Measurements from ENCODE around the gene C1orf226.

C1orf226 gene

DNA sequence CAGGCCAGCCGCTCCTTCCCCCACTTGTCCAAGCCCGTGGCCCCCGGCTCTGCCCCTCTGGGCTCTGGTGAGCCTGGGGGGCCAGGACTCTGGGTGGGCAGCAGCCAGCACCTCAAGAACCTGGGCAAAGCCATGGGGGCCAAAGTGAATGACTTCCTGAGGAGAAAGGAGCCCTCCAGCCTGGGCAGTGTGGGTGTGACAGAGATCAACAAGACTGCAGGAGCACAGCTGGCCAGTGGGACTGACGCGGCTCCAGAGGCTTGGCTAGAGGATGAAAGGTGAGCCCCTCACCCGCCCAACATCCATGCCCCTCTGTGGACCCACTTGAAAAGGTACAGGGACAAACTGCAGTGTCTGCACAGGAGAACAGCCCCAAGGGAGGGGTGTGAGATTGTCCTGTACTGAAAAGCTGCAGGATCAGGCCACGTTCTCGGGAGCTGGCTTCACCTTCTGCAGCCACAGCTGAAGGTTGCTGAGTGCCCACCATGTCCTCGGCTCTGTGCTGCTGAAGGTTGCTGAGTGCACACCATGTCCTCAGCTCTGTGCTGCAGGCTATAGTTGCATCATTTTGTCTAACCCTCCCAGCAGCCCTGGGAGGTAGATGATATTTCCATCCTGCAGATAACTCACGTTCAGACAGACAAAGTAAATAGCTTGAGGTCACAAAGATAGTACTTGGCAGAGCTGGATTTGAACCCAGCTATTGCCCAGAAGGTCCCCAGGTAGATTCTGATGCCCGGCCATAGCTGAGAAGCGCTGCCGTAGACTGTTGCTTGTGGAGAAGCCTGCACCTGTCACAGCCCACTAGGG lies 618 bp downstream of the C1orf226 start:
- no peak for ATAC-seq
- TF ChIP-seq PPARA (CRISPR knock-in tag; IDR thresholded peaks at IDR 0.05; ENCODE audit: borderline replicate concordance) (no peak), ESRRG (CRISPR knock-in tag; IDR thresholded peaks at IDR 0.05) (no peak), CSDC2 (CRISPR knock-in tag; IDR thresholded peaks at IDR 0.05) (no peak)

DNA sequence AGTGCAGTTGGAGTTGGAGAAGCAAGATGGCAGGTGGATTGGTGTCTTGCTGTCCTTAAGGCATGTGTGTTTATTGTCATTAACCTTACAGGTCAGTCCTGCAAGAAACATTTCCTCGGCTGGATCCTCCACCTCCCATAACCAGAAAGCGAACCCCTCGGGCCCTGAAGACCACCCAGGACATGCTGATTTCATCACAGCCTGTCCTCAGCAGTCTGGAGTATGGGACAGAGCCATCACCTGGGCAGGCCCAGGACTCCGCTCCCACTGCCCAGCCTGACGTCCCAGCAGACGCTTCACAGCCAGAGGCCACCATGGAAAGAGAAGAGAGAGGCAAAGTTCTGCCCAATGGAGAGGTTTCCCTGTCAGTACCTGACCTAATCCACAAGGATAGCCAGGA lies 1.6 kb downstream of the C1orf226 start:
- no peak for ATAC-seq
- TF ChIP-seq ARNTL (CRISPR knock-in tag; IDR thresholded peaks at IDR 0.05; ENCODE audit: borderline replicate concordance, low read depth) = no peak
- TF ChIP-seq, protein P1, sequence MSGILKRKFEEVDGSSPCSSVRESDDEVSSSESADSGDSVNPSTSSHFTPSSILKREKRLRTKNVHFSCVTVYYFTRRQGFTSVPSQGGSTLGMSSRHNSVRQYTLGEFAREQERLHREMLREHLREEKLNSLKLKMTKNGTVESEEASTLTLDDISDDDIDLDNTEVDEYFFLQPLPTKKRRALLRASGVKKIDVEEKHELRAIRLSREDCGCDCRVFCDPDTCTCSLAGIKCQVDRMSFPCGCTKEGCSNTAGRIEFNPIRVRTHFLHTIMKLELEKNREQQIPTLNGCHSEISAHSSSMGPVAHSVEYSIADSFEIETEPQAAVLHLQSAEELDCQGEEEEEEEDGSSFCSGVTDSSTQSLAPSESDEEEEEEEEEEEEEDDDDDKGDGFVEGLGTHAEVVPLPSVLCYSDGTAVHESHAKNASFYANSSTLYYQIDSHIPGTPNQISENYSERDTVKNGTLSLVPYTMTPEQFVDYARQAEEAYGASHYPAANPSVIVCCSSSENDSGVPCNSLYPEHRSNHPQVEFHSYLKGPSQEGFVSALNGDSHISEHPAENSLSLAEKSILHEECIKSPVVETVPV (CRISPR knock-in tag; IDR thresholded peaks at IDR 0.05) = no peak
- TF ChIP-seq PPARA (CRISPR knock-in tag; IDR thresholded peaks at IDR 0.05; ENCODE audit: borderline replicate concordance) = no peak
- TF ChIP-seq BACH2 (CRISPR knock-in tag; IDR thresholded peaks at IDR 0.05; ENCODE audit: borderline replicate concordance) = no peak
- no peak for TF ChIP-seq SNAI2 (CRISPR knock-in tag; IDR thresholded peaks at IDR 0.05)
- TF ChIP-seq, protein P2, sequence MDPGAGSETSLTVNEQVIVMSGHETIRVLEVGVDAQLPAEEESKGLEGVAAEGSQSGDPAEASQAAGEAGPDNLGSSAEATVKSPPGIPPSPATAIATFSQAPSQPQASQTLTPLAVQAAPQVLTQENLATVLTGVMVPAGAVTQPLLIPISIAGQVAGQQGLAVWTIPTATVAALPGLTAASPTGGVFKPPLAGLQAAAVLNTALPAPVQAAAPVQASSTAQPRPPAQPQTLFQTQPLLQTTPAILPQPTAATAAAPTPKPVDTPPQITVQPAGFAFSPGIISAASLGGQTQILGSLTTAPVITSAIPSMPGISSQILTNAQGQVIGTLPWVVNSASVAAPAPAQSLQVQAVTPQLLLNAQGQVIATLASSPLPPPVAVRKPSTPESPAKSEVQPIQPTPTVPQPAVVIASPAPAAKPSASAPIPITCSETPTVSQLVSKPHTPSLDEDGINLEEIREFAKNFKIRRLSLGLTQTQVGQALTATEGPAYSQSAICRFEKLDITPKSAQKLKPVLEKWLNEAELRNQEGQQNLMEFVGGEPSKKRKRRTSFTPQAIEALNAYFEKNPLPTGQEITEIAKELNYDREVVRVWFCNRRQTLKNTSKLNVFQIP (CRISPR knock-in tag; IDR thresholded peaks at IDR 0.05; ENCODE audit: borderline replicate concordance, low read depth) = no peak
- no peak for TF ChIP-seq TOX (CRISPR knock-in tag; IDR thresholded peaks at IDR 0.05; ENCODE audit: borderline replicate concordance)
- no peak for TF ChIP-seq ZFP3 (CRISPR knock-in tag; IDR thresholded peaks at IDR 0.05)

DNA sequence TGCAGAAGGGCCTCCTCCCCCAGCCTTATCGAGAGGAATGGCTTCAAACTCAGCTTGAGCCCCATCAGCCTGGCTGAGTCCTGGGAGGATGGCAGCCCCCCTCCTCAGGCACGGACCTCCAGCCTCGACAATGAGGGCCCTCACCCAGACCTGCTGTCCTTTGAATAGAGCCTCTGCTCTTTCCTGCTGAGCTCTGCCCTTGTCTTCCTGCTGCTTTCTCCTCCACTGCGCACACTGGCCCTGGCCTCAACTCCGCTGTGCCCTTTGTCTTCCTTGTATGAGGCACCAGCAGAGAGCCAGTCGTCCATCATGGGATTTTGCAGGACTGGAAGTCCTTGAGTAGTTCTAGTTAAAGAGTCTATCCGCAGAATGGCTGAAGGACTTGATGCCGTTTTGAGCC lies 2.0 kb downstream of the C1orf226 start:
- ATAC-seq = no peak
- TF ChIP-seq ZNF565 (CRISPR knock-in tag; conservative IDR thresholded peaks at IDR 0.05; ENCODE audit: low read depth) (no peak), TOX (CRISPR knock-in tag; IDR thresholded peaks at IDR 0.05; ENCODE audit: borderline replicate concordance) (no peak), TCF4 (CRISPR knock-in tag; IDR thresholded peaks at IDR 0.05; ENCODE audit: borderline replicate concordance) (no peak), ESRRG (CRISPR knock-in tag; IDR thresholded peaks at IDR 0.05) (no peak), RARB (CRISPR knock-in tag; IDR thresholded peaks at IDR 0.05) (no peak), CSDC2 (CRISPR knock-in tag; IDR thresholded peaks at IDR 0.05) (no peak), ZFP30 (CRISPR knock-in tag; IDR thresholded peaks at IDR 0.05) (no peak), PPARA (CRISPR knock-in tag; IDR thresholded peaks at IDR 0.05; ENCODE audit: borderline replicate concordance) (no peak), ZNF70 (CRISPR knock-in tag; IDR thresholded peaks at IDR 0.05) (no peak), OSR1 (CRISPR knock-in tag; IDR thresholded peaks at IDR 0.05) (no peak), ARNTL (CRISPR knock-in tag; IDR thresholded peaks at IDR 0.05; ENCODE audit: borderline replicate concordance, low read depth) (no peak), SNAI2 (CRISPR knock-in tag; IDR thresholded peaks at IDR 0.05) (no peak)
- TF ChIP-seq, protein P3, sequence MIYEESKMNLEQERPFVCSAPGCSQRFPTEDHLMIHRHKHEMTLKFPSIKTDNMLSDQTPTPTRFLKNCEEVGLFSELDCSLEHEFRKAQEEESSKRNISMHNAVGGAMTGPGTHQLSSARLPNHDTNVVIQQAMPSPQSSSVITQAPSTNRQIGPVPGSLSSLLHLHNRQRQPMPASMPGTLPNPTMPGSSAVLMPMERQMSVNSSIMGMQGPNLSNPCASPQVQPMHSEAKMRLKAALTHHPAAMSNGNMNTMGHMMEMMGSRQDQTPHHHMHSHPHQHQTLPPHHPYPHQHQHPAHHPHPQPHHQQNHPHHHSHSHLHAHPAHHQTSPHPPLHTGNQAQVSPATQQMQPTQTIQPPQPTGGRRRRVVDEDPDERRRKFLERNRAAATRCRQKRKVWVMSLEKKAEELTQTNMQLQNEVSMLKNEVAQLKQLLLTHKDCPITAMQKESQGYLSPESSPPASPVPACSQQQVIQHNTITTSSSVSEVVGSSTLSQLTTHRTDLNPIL (CRISPR knock-in tag; IDR thresholded peaks at IDR 0.05; ENCODE audit: low read depth) = no peak
- TF ChIP-seq, protein P4, sequence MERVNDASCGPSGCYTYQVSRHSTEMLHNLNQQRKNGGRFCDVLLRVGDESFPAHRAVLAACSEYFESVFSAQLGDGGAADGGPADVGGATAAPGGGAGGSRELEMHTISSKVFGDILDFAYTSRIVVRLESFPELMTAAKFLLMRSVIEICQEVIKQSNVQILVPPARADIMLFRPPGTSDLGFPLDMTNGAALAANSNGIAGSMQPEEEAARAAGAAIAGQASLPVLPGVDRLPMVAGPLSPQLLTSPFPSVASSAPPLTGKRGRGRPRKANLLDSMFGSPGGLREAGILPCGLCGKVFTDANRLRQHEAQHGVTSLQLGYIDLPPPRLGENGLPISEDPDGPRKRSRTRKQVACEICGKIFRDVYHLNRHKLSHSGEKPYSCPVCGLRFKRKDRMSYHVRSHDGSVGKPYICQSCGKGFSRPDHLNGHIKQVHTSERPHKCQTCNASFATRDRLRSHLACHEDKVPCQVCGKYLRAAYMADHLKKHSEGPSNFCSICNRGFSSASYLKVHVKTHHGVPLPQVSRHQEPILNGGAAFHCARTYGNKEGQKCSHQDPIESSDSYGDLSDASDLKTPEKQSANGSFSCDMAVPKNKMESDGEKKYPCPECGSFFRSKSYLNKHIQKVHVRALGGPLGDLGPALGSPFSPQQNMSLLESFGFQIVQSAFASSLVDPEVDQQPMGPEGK (CRISPR knock-in tag; IDR thresholded peaks at IDR 0.05; ENCODE audit: borderline replicate concordance) = no peak

DNA sequence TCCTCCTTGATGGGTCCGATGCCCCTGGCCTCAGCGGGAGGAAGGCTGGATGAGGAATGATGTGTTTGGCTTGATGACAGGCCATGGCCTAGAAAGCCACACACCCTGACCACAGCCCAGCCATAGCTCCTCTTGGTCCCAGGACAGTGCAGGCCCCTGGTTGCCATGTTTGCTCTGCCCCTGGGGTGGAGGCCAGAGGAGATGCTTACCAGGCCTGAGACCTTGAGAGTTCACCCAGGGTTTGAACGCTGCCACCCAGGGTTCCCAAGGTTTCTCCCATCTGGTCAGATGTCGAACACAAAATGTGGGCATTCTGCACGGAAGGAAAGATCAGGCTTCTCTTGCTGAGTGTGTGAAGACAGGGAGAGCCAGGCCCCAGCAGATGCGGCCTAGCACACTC lies 2.6 kb downstream of the C1orf226 start:
- ATAC-seq = no peak
- no peak for TF ChIP-seq ISL1 (CRISPR knock-in tag; IDR thresholded peaks at IDR 0.05)
- TF ChIP-seq ZNF565 (CRISPR knock-in tag; conservative IDR thresholded peaks at IDR 0.05; ENCODE audit: low read depth) = no peak
- TF ChIP-seq PPARA (CRISPR knock-in tag; IDR thresholded peaks at IDR 0.05; ENCODE audit: borderline replicate concordance) = no peak
- no peak for TF ChIP-seq TCF4 (CRISPR knock-in tag; IDR thresholded peaks at IDR 0.05; ENCODE audit: borderline replicate concordance)
- no peak for TF ChIP-seq ZC3H10 (CRISPR knock-in tag; IDR thresholded peaks at IDR 0.05)
- TF ChIP-seq OSR1 (CRISPR knock-in tag; IDR thresholded peaks at IDR 0.05) = no peak
- TF ChIP-seq SNAI2 (CRISPR knock-in tag; IDR thresholded peaks at IDR 0.05) = no peak
- TF ChIP-seq ZFP30 (CRISPR knock-in tag; IDR thresholded peaks at IDR 0.05) = no peak
- TF ChIP-seq, protein P5, sequence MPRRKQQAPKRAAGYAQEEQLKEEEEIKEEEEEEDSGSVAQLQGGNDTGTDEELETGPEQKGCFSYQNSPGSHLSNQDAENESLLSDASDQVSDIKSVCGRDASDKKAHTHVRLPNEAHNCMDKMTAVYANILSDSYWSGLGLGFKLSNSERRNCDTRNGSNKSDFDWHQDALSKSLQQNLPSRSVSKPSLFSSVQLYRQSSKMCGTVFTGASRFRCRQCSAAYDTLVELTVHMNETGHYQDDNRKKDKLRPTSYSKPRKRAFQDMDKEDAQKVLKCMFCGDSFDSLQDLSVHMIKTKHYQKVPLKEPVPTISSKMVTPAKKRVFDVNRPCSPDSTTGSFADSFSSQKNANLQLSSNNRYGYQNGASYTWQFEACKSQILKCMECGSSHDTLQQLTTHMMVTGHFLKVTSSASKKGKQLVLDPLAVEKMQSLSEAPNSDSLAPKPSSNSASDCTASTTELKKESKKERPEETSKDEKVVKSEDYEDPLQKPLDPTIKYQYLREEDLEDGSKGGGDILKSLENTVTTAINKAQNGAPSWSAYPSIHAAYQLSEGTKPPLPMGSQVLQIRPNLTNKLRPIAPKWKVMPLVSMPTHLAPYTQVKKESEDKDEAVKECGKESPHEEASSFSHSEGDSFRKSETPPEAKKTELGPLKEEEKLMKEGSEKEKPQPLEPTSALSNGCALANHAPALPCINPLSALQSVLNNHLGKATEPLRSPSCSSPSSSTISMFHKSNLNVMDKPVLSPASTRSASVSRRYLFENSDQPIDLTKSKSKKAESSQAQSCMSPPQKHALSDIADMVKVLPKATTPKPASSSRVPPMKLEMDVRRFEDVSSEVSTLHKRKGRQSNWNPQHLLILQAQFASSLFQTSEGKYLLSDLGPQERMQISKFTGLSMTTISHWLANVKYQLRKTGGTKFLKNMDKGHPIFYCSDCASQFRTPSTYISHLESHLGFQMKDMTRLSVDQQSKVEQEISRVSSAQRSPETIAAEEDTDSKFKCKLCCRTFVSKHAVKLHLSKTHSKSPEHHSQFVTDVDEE (CRISPR knock-in tag; IDR thresholded peaks at IDR 0.05) = no peak
- TF ChIP-seq, protein P2 (CRISPR knock-in tag; IDR thresholded peaks at IDR 0.05; ENCODE audit: borderline replicate concordance, low read depth) = no peak
- TF ChIP-seq ZFP3 (CRISPR knock-in tag; IDR thresholded peaks at IDR 0.05) = no peak
- no peak for TF ChIP-seq GLIS3 (CRISPR knock-in tag; IDR thresholded peaks at IDR 0.05)
- no peak for TF ChIP-seq TOX (CRISPR knock-in tag; IDR thresholded peaks at IDR 0.05; ENCODE audit: borderline replicate concordance)
- TF ChIP-seq, protein P3 (CRISPR knock-in tag; IDR thresholded peaks at IDR 0.05; ENCODE audit: low read depth) = no peak

Data from SK-N-SH treated with all-trans-retinoic acid at 6 μM for 48 hours (cell line).